Breast epithelium (tissue), 3 donors: ENCODE measurements around the gene ZNF785.

Experiments
- POLR2A ChIP-seq: fragments of 450-650 bp; IDR thresholded peaks from one replicate; pipeline ENCODE4 v1.6.1; 2016; ENCODE audit warnings: antibody characterized with exemption, mild to moderate bottlenecking, moderate library complexity
- POLR2AphosphoS5 ChIP-seq, 3 donors: sonication (generic); formaldehyde crosslinking; IDR thresholded peaks; one replicate each; pipeline ENCODE4 v1.6.1; 2017; ENCODE audit warnings: antibody characterized with exemption in 3 of 3
- TF ChIP-seq, protein P1 (sequence below), 3 donors: fragments of 450-650 bp; IDR thresholded peaks; one replicate each; pipeline ENCODE4 v1.5.1; 2016 to 2017; ENCODE audit warnings: antibody characterized with exemption in 3 of 3, mild to moderate bottlenecking in 3 of 3, moderate library complexity in 3 of 3

DNA sequence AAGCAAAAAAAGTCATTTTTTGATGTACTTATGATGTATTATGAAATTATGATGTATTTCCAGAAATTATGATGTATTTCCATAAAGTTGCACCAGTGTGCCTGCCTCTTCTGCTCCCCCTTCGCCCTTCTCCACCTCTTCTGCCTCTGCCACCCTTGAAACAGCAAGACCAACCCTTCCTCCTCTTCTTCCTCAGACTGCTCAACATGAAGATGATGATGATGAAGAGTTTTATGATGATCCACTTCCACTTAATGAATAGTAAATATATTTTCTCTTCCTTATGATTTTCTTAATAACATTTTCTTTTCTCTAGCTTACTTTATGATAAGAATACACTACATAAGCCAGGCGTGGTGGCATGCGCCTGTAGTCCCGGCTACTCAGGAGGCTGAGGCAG is 7.4 kb upstream of the ZNF785 start:
- TF ChIP-seq, protein P1, sequence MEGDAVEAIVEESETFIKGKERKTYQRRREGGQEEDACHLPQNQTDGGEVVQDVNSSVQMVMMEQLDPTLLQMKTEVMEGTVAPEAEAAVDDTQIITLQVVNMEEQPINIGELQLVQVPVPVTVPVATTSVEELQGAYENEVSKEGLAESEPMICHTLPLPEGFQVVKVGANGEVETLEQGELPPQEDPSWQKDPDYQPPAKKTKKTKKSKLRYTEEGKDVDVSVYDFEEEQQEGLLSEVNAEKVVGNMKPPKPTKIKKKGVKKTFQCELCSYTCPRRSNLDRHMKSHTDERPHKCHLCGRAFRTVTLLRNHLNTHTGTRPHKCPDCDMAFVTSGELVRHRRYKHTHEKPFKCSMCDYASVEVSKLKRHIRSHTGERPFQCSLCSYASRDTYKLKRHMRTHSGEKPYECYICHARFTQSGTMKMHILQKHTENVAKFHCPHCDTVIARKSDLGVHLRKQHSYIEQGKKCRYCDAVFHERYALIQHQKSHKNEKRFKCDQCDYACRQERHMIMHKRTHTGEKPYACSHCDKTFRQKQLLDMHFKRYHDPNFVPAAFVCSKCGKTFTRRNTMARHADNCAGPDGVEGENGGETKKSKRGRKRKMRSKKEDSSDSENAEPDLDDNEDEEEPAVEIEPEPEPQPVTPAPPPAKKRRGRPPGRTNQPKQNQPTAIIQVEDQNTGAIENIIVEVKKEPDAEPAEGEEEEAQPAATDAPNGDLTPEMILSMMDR (IDR thresholded peaks at IDR 0.05) = no peak
- no peak for TF ChIP-seq POLR2A
- no peak for TF ChIP-seq POLR2AphosphoS5 (IDR thresholded peaks at IDR 0.05)
